ENCODE measurements around the gene MGAT4A. TPM values are rescaled to one million over a fixed set of nuclear protein-coding genes. Genes with fewer than 3 reads are reported as not detected.

The MGAT4A gene
- total and polyA plus RNA-seq, 2 of the 13 experiments (the other 11 are each of a cell fraction or from before 2014, with no cell fraction given): 47.2 to 90.9 TPM

DNA sequence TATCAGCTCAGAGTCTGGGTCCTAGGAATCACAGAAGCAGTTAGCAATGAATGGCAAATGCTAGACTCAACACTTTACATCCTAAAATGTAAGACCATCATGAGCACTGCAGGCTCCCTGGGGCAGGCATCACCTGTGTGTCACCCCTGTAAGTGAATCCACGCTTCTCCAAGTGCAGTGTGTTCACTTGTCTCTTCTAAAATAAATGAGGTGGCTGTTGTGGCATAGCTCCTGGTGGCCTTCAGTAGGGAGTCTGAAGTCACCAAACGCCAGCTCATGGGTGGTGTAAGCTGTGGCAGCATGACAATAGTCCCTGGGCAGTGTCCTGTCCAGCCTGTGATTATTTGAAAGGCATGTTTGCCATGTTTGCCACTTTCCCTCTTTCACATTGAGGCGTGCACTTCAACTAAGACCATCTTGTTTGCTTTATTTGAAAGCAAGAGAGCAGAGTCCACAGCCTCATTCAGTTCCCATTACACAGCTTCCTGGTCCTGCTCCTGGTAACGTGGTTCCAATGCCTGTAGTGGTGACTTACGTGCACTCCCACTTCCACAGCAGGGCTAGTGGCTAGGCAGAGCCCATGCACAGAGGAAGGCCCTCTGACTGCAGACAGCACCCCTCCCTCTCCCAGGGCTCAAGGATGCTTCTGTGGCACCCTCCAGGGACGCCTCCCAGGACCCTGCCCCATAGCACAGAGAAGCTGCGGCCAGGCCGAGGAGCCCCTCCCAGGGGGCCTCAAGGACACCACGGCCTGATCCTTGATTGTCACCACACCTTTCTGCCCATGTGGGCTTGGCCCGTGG is 146.9 kb downstream of the MGAT4A start (continued):
- TF ChIP-seq, protein P1, sequence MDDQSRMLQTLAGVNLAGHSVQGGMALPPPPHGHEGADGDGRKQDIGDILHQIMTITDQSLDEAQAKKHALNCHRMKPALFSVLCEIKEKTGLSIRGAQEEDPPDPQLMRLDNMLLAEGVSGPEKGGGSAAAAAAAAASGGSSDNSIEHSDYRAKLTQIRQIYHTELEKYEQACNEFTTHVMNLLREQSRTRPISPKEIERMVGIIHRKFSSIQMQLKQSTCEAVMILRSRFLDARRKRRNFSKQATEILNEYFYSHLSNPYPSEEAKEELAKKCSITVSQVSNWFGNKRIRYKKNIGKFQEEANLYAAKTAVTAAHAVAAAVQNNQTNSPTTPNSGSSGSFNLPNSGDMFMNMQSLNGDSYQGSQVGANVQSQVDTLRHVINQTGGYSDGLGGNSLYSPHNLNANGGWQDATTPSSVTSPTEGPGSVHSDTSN (CRISPR knock-in tag; IDR thresholded peaks at IDR 0.05; ENCODE audit: borderline replicate concordance): no peak
- TF ChIP-seq SMAD9 (CRISPR knock-in tag; IDR thresholded peaks at IDR 0.05) (no peak; the same call in 1 of the 2 replicates), PHF8 (CRISPR knock-in tag; IDR thresholded peaks at IDR 0.05) (peak; percentile 57; the same call in 1 of the 2 replicates), ZNF33B (CRISPR knock-in tag; IDR thresholded peaks at IDR 0.05) (peak; percentile 62; the same call in 1 of the 2 replicates), TEAD2 (CRISPR knock-in tag; IDR thresholded peaks at IDR 0.05) (no peak), MAZ (IDR thresholded peaks at IDR 0.05; ENCODE audit: borderline replicate concordance, low read depth, low read length) (no peak), MAZ (CRISPR knock-in tag; IDR thresholded peaks at IDR 0.05; ENCODE audit: low read depth) (peak; percentile 75), FOSL2 (CRISPR knock-in tag; IDR thresholded peaks at IDR 0.05) (peak; percentile 29; the same call in 1 of the 2 replicates), BORCS8-MEF2B (CRISPR knock-in tag; IDR thresholded peaks at IDR 0.05) (peak; percentile 70; the same call in 1 of the 2 replicates), KDM3A (CRISPR knock-in tag; IDR thresholded peaks at IDR 0.05; ENCODE audit: low read depth) (no peak), KDM4B (CRISPR knock-in tag; IDR thresholded peaks at IDR 0.05) (peak; percentile 65; the same call in 1 of the 2 replicates)
- TF ChIP-seq, protein P2, sequence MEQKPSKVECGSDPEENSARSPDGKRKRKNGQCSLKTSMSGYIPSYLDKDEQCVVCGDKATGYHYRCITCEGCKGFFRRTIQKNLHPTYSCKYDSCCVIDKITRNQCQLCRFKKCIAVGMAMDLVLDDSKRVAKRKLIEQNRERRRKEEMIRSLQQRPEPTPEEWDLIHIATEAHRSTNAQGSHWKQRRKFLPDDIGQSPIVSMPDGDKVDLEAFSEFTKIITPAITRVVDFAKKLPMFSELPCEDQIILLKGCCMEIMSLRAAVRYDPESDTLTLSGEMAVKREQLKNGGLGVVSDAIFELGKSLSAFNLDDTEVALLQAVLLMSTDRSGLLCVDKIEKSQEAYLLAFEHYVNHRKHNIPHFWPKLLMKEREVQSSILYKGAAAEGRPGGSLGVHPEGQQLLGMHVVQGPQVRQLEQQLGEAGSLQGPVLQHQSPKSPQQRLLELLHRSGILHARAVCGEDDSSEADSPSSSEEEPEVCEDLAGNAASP (CRISPR knock-in tag; IDR thresholded peaks at IDR 0.05; ENCODE audit: borderline replicate concordance): no peak
- TF ChIP-seq, protein P3, sequence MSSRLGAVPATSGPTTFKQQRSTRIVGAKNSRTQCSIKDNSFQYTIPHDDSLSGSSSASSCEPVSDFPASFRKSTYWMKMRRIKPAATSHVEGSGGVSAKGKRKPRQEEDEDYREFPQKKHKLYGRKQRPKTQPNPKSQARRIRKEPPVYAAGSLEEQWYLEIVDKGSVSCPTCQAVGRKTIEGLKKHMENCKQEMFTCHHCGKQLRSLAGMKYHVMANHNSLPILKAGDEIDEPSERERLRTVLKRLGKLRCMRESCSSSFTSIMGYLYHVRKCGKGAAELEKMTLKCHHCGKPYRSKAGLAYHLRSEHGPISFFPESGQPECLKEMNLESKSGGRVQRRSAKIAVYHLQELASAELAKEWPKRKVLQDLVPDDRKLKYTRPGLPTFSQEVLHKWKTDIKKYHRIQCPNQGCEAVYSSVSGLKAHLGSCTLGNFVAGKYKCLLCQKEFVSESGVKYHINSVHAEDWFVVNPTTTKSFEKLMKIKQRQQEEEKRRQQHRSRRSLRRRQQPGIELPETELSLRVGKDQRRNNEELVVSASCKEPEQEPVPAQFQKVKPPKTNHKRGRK (CRISPR knock-in tag; IDR thresholded peaks at IDR 0.05): 0 out of 2 replicates have a peak, but pooled peaks have one; percentile 50
- TF ChIP-seq, protein P4, sequence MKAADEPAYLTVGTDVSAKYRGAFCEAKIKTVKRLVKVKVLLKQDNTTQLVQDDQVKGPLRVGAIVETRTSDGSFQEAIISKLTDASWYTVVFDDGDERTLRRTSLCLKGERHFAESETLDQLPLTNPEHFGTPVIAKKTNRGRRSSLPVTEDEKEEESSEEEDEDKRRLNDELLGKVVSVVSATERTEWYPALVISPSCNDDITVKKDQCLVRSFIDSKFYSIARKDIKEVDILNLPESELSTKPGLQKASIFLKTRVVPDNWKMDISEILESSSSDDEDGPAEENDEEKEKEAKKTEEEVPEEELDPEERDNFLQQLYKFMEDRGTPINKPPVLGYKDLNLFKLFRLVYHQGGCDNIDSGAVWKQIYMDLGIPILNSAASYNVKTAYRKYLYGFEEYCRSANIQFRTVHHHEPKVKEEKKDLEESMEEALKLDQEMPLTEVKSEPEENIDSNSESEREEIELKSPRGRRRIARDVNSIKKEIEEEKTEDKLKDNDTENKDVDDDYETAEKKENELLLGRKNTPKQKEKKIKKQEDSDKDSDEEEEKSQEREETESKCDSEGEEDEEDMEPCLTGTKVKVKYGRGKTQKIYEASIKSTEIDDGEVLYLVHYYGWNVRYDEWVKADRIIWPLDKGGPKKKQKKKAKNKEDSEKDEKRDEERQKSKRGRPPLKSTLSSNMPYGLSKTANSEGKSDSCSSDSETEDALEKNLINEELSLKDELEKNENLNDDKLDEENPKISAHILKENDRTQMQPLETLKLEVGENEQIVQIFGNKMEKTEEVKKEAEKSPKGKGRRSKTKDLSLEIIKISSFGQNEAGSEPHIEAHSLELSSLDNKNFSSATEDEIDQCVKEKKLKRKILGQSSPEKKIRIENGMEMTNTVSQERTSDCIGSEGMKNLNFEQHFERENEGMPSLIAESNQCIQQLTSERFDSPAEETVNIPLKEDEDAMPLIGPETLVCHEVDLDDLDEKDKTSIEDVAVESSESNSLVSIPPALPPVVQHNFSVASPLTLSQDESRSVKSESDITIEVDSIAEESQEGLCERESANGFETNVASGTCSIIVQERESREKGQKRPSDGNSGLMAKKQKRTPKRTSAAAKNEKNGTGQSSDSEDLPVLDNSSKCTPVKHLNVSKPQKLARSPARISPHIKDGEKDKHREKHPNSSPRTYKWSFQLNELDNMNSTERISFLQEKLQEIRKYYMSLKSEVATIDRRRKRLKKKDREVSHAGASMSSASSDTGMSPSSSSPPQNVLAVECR (CRISPR knock-in tag; IDR thresholded peaks at IDR 0.05; ENCODE audit: borderline replicate concordance): peak; percentile 72
- TF ChIP-seq, protein P5, sequence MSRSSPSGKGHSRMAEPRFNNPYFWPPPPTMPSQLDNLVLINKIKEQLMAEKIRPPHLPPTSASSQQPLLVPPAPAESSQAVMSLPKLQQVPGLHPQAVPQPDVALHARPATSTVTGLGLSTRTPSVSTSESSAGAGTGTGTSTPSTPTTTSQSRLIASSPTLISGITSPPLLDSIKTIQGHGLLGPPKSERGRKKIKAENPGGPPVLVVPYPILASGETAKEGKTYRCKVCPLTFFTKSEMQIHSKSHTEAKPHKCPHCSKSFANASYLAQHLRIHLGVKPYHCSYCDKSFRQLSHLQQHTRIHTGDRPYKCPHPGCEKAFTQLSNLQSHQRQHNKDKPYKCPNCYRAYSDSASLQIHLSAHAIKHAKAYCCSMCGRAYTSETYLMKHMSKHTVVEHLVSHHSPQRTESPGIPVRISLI (CRISPR knock-in tag; IDR thresholded peaks at IDR 0.05; ENCODE audit: borderline replicate concordance): 0 out of 2 replicates have a peak, but pooled peaks have one; percentile 34
